ENCODE measurements around the gene KRT77. TPM values are rescaled to one million over a fixed set of nuclear protein-coding genes. Genes with fewer than 3 reads are reported as not detected.

Gene KRT77
- total and polyA plus RNA-seq, 2 experiments from 2014 or later, result not detected

DNA sequence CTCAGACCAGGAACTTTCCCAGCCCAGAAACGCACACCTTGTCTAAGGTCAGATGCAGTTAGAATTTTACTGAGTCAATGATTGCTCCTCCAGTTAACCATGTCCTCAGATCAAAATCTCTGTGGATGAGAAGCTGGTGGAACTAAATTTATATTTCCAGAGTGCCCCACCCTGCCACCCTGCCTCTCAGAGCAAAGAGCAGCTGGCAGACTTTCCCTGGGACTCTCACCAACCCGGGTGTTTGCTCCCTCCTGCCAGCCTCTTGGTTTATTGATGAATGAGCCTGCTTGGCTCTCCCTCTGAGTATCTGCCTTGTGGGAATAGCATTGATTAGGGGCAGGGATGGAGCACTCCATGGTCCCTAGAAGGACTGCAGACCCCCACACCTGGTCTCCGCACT, 17.3 kb downstream of the KRT77 start (continued):
- TF ChIP-seq, protein P1, sequence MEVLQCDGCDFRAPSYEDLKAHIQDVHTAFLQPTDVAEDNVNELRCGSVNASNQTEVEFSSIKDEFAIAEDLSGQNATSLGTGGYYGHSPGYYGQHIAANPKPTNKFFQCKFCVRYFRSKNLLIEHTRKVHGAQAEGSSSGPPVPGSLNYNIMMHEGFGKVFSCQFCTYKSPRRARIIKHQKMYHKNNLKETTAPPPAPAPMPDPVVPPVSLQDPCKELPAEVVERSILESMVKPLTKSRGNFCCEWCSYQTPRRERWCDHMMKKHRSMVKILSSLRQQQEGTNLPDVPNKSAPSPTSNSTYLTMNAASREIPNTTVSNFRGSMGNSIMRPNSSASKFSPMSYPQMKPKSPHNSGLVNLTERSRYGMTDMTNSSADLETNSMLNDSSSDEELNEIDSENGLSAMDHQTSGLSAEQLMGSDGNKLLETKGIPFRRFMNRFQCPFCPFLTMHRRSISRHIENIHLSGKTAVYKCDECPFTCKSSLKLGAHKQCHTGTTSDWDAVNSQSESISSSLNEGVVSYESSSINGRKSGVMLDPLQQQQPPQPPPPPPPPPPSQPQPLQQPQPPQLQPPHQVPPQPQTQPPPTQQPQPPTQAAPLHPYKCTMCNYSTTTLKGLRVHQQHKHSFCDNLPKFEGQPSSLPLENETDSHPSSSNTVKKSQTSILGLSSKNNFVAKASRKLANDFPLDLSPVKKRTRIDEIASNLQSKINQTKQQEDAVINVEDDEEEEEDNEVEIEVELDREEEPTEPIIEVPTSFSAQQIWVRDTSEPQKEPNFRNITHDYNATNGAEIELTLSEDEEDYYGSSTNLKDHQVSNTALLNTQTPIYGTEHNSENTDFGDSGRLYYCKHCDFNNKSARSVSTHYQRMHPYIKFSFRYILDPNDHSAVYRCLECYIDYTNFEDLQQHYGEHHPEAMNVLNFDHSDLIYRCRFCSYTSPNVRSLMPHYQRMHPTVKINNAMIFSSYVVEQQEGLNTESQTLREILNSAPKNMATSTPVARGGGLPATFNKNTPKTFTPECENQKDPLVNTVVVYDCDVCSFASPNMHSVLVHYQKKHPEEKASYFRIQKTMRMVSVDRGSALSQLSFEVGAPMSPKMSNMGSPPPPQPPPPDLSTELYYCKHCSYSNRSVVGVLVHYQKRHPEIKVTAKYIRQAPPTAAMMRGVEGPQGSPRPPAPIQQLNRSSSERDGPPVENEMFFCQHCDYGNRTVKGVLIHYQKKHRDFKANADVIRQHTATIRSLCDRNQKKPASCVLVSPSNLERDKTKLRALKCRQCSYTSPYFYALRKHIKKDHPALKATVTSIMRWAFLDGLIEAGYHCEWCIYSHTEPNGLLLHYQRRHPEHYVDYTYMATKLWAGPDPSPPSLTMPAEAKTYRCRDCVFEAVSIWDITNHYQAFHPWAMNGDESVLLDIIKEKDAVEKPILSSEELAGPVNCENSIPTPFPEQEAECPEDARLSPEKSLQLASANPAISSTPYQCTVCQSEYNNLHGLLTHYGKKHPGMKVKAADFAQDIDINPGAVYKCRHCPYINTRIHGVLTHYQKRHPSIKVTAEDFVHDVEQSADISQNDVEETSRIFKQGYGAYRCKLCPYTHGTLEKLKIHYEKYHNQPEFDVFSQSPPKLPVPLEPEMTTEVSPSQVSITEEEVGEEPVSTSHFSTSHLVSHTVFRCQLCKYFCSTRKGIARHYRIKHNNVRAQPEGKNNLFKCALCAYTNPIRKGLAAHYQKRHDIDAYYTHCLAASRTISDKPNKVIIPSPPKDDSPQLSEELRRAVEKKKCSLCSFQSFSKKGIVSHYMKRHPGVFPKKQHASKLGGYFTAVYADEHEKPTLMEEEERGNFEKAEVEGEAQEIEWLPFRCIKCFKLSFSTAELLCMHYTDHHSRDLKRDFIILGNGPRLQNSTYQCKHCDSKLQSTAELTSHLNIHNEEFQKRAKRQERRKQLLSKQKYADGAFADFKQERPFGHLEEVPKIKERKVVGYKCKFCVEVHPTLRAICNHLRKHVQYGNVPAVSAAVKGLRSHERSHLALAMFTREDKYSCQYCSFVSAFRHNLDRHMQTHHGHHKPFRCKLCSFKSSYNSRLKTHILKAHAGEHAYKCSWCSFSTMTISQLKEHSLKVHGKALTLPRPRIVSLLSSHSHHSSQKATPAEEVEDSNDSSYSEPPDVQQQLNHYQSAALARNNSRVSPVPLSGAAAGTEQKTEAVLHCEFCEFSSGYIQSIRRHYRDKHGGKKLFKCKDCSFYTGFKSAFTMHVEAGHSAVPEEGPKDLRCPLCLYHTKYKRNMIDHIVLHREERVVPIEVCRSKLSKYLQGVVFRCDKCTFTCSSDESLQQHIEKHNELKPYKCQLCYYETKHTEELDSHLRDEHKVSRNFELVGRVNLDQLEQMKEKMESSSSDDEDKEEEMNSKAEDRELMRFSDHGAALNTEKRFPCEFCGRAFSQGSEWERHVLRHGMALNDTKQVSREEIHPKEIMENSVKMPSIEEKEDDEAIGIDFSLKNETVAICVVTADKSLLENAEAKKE (CRISPR knock-in tag; IDR thresholded peaks at IDR 0.05), result no peak
- TF ChIP-seq EZH2 (IDR thresholded peaks at IDR 0.05; ENCODE audit: low read depth, unreplicated experiment), result no peak
- no peak for TF ChIP-seq NANOG (IDR thresholded peaks at IDR 0.05; ENCODE audit: borderline replicate concordance)
- no peak for TF ChIP-seq JUNB (IDR thresholded peaks at IDR 0.05; ENCODE audit: unreplicated experiment)
- TF ChIP-seq ZNF331 (CRISPR knock-in tag; IDR thresholded peaks at IDR 0.05; ENCODE audit: low read depth), result no peak
- TF ChIP-seq POLR2AphosphoS5 (IDR thresholded peaks at IDR 0.05; ENCODE audit: low read depth), result no peak
- no peak for TF ChIP-seq EZH2phosphoT487 (IDR thresholded peaks at IDR 0.05; ENCODE audit: unreplicated experiment)
- TF ChIP-seq, protein P2, sequence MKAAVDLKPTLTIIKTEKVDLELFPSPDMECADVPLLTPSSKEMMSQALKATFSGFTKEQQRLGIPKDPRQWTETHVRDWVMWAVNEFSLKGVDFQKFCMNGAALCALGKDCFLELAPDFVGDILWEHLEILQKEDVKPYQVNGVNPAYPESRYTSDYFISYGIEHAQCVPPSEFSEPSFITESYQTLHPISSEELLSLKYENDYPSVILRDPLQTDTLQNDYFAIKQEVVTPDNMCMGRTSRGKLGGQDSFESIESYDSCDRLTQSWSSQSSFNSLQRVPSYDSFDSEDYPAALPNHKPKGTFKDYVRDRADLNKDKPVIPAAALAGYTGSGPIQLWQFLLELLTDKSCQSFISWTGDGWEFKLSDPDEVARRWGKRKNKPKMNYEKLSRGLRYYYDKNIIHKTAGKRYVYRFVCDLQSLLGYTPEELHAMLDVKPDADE (IDR thresholded peaks at IDR 0.05), result no peak
- no peak for TF ChIP-seq CREB1 (CRISPR knock-in tag; IDR thresholded peaks at IDR 0.05; ENCODE audit: low read depth)
- TF ChIP-seq ZNF114 (CRISPR knock-in tag; IDR thresholded peaks at IDR 0.05), result no peak

Measured in GM23338 (cell line).